ENCODE data around the gene PRKAG1.

DNA sequence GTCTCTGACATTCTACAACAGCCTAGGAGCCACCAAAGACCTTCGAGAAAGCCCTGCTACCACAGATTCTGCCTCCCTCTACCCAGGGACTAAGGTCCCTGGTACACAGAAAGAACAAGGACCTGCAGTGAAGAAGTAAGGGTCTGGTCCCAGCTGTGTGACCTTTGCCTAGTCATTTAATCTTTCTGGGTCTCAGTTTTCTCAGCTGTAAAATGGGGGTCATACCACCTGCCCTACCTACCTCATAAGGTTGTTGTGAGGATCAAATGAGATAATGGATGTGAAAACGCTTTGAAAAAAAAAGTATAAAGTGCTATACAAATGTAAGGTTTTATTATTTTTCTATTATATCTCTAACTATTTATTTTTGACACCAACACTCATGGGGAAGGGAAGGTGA is 5.2 kb upstream of the PRKAG1 start:
- TF ChIP-seq, protein P1, sequence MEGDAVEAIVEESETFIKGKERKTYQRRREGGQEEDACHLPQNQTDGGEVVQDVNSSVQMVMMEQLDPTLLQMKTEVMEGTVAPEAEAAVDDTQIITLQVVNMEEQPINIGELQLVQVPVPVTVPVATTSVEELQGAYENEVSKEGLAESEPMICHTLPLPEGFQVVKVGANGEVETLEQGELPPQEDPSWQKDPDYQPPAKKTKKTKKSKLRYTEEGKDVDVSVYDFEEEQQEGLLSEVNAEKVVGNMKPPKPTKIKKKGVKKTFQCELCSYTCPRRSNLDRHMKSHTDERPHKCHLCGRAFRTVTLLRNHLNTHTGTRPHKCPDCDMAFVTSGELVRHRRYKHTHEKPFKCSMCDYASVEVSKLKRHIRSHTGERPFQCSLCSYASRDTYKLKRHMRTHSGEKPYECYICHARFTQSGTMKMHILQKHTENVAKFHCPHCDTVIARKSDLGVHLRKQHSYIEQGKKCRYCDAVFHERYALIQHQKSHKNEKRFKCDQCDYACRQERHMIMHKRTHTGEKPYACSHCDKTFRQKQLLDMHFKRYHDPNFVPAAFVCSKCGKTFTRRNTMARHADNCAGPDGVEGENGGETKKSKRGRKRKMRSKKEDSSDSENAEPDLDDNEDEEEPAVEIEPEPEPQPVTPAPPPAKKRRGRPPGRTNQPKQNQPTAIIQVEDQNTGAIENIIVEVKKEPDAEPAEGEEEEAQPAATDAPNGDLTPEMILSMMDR (conservative IDR thresholded peaks at IDR 0.05; ENCODE audit: low read depth, low read length), result no peak
- TF ChIP-seq EZH2phosphoT487 (IDR thresholded peaks at IDR 0.05; ENCODE audit: borderline replicate concordance, low read length), result no peak
- TF ChIP-seq EZH2 (IDR thresholded peaks at IDR 0.05; ENCODE audit: low read length, unreplicated experiment), result no peak
